K562 (cell line): Measurements from ENCODE around the gene LYPD5. TPM values are rescaled to one million over a fixed set of nuclear protein-coding genes. Genes with fewer than 3 reads are reported as not detected.
A peak's percentile ranks its signal among the peaks of the same experiment; 100 is the strongest.

ENCODE experiments used
- HINFP ChIP-seq: fragments of 450-650 bp; conservative IDR thresholded peaks from 2 replicates; pipeline ENCODE4 v1.6.1; 2016; ENCODE audit warnings: missing genetic modification characterization, low read depth, mild to moderate bottlenecking, control low read depth, missing compliant biosample characterization
- JUN ChIP-seq, 2 experiments: sonication (generic) in 1 of 2; formaldehyde crosslinking in 1 of 2; IDR thresholded peaks; 2 replicates each; pipeline versions ENCODE4 v1.6.1 to v1.8.0; 2012 to 2022; ENCODE audit warnings: borderline replicate concordance in 2 of 2, mild to moderate bottlenecking in 2 of 2, improper control_type of control experiment in 1 of 2, low read depth in 1 of 2, low read length in 1 of 2, missing genetic modification reagents in 1 of 2
- MITF ChIP-seq: IDR thresholded peaks from 2 replicates; pipeline ENCODE4 v1.6.1; 2014; ENCODE audit warnings: antibody characterized with exemption
- NCOA6 ChIP-seq: fragments of 450-650 bp; IDR thresholded peaks from 2 replicates; pipeline ENCODE4 v1.6.1; 2017; ENCODE audit warnings: mild to moderate bottlenecking
- OTX1 ChIP-seq: fragments of 450-650 bp; formaldehyde crosslinking; IDR thresholded peaks from 2 replicates; pipeline ENCODE4 v1.4.0; 2022; ENCODE audit warnings: mild to moderate bottlenecking
- RB1 ChIP-seq: fragments of 450-650 bp; IDR thresholded peaks from 2 replicates; pipeline ENCODE4 v1.6.1; 2017; ENCODE audit warnings: low read depth, mild to moderate bottlenecking
- SMAD3 ChIP-seq: fragments of 450-650 bp; formaldehyde crosslinking; conservative IDR thresholded peaks from 2 replicates; pipeline ENCODE4 v1.4.0; 2020; ENCODE audit warnings: mild to moderate bottlenecking
- SOX6 ChIP-seq: fragments of 450-650 bp; IDR thresholded peaks from 2 replicates; pipeline ENCODE4 v1.6.1; 2014; ENCODE audit warnings: mild to moderate bottlenecking
- THRB ChIP-seq: fragments of 450-650 bp; formaldehyde crosslinking; conservative IDR thresholded peaks from 2 replicates; pipeline ENCODE4 v1.4.0; 2022; ENCODE audit warnings: mild to moderate bottlenecking, missing genetic modification characterization
- ZBTB5 ChIP-seq: fragments of 450-650 bp; IDR thresholded peaks from 2 replicates; pipeline ENCODE4 v1.6.1; 2017; ENCODE audit warnings: antibody characterized with exemption
- ZBTB9 ChIP-seq: fragments of 450-650 bp; formaldehyde crosslinking; IDR thresholded peaks from 2 replicates; pipeline ENCODE4 v1.4.0; 2020; ENCODE audit warnings: mild to moderate bottlenecking, moderate library complexity
- ZNF609 ChIP-seq: sonication (generic); formaldehyde crosslinking; IDR thresholded peaks from 2 replicates; pipeline ENCODE4 v1.8.1; 2023; ENCODE audit warnings: missing genetic modification reagents, mild to moderate bottlenecking, borderline replicate concordance
- polyA plus RNA-seq, 8 experiments: library from polyadenylated mRNA; depleted of rRNA in 4 of 8; stranded (reverse) in 5 of 8; unstranded in 3 of 8; fragments of >200 nt; fragmentation: Nextera tagmentation in 2 of 8; fragmentation: Illumina TruSeq in 1 of 8; extraction: Ambion mirVana in 2 of 8; extraction: Trizol in 1 of 8; gene quantifications; 2 replicates each; pipeline versions ENCODE4 v1.2.1 to v1.2.3, GENCODE V29; 2011 to 2014; ENCODE audit warnings: inconsistent platforms in 1 of 8, missing spikeins in 1 of 8
- total RNA-seq, 7 experiments: library from RNA; depleted of rRNA in 6 of 7; stranded (reverse); fragments of >200 nt in 6 of 7; fragmentation: Illumina TruSeq in 2 of 7; extraction: Trizol in 2 of 7; gene quantifications; 2 replicates each; pipeline versions ENCODE4 v1.2.1 to v1.2.3, GENCODE V29; 2011 to 2021; ENCODE audit warnings: low replicate concordance in 1 of 7

The LYPD5 gene
- total and polyA plus RNA-seq, 9 of the 15 experiments (the other 6 are each of a cell fraction or from before 2014, with no cell fraction given), result 0.03 to 0.22 (median 0.10) TPM; not detected in 3

GRCh38 chr19:43774103-43774939 is 27.9 kb downstream of the LYPD5 start (continued):
- TF ChIP-seq MITF, result peak; percentile 96
- TF ChIP-seq ZNF609, result peak; percentile 88; the same call in 1 of the 2 replicates
- TF ChIP-seq OTX1 (CRISPR knock-in tag), result peak; percentile 69; the same call in 1 of the 2 replicates
- peak; percentile 77; the same call in 1 of the 2 replicates for TF ChIP-seq NCOA6
- peak; percentile 95 for TF ChIP-seq SOX6
- TF ChIP-seq RB1, result peak; percentile 98
- 0 out of 2 replicates have a peak, but pooled peaks have one; percentile 47 for TF ChIP-seq SMAD3 (CRISPR knock-in tag)
- peak; percentile 83 for TF ChIP-seq JUN (IDR thresholded peaks at IDR 0.05; ENCODE audit: borderline replicate concordance, low read depth, low read length)
- TF ChIP-seq JUN (CRISPR knock-in tag; IDR thresholded peaks at IDR 0.05; ENCODE audit: borderline replicate concordance), result peak; percentile 95
- TF ChIP-seq ZBTB9, result peak; percentile 37
- peak; percentile 79; the same call in 1 of the 2 replicates for TF ChIP-seq ZBTB5
- peak; percentile 97 for TF ChIP-seq HINFP (tag)
- peak; percentile 70; the same call in 1 of the 2 replicates for TF ChIP-seq THRB
